A673 (cell line): ENCODE data around the gene SLX4IP.

Experiments
- CTCF ChIP-seq: fragments of 300-800, 200-600 bp; sonication (generic); conservative IDR thresholded peaks from 2 replicates; pipeline ENCODE4 v1.5.1; 2017; ENCODE audit warnings: low read depth, mild to moderate bottlenecking, antibody characterized with exemption, low read length, moderate library complexity, mixed read lengths
- EZH2 ChIP-seq: fragments of 200-600 bp; sonication (generic); IDR thresholded peaks from 2 replicates; pipeline ENCODE4 v1.6.1; 2017; ENCODE audit warnings: borderline replicate concordance, low read depth, mild to moderate bottlenecking, mixed read lengths, antibody characterized with exemption, low read length; ENCODE audit not compliant: poor library complexity, severe bottlenecking

DNA sequence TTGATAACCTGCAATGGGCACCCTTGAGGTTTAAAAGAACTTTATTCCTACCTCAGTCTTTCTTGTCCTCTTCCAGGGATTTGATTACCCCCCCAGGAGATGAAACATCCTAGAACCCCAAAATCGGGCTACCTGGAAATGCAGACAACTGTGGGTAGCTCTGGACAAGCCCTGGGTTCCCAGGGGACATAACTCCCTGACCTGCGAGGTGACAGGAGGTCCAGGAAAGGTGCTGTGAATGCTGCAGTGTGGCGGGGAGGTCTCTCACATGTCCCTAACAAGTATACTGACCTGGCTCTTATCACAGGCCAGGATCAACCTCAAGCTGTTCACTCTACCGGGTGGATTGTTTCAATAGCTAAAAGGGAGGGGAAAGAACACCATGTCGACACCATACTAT lies 227.0 kb downstream of the SLX4IP start:
- no peak for TF ChIP-seq CTCF
- no peak for TF ChIP-seq EZH2
